ENCODE results near the gene NR6A1.
"Not testable (repeated sequence)": the region's sequence is repeated elsewhere in the genome, so short reads cannot be mapped to it uniquely, and the experiment has no call there.

The NR6A1 gene

GRCh38 chr9:124759327-124759726, 11.8 kb downstream of the NR6A1 start:
- no peak for DNase-seq (ENCODE audit: low read depth)

GRCh38 chr9:124758691-124759090, 12.4 kb downstream of the NR6A1 start:
- DNase-seq (ENCODE audit: low read depth) = no peak

GRCh38 chr9:124758061-124758460, 13.1 kb downstream of the NR6A1 start:
- no peak for DNase-seq (ENCODE audit: low read depth)

DNA sequence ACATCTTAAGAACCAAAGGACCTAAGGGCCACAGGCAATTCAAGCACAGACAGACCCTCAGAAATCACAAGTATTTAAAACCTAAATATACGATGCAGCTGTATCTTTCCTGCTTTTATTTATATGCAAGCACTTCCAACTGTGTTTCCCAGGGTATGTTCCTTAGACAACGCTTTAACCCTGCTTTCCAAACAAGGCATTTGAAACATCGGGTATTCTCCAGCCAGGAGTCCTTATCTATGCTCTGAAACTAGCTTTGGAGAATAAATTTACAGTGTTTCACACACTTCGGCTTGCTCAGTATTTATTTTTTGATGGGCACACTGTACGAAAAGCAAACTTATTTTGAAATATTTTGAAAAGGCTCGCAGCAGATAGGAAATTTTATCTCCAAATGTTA, 13.5 kb downstream of the NR6A1 start:
- DNase-seq (ENCODE audit: low read depth) = no peak

DNA sequence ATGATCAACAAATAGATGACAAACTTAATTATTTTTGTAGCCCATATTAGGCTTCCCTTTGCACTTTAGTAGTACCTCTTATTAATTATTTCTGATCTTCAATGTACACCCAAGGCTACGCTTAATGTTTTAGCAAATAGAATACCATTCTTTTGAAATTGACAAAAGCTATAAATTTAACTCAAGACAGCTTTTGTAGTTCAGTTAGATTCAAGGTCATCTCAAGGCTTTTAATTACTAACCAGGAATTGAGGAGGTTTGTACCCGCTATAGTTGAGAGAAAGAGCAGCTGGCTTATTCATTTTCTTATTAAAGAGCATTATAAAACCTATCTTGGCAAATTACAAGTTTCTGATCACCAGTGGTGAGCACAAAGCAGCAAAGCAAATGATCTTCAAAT, 15.1 kb downstream of the NR6A1 start:
- no peak for DNase-seq (ENCODE audit: low read depth)

- no peak for DNase-seq (ENCODE audit: low read depth)
These were observed 16.1 kb downstream of the NR6A1 start for GRCh38 chr9:124755061-124755460.

GRCh38 chr9:124754289-124754688, 16.8 kb downstream of the NR6A1 start:
- no peak for DNase-seq (ENCODE audit: low read depth)

DNA sequence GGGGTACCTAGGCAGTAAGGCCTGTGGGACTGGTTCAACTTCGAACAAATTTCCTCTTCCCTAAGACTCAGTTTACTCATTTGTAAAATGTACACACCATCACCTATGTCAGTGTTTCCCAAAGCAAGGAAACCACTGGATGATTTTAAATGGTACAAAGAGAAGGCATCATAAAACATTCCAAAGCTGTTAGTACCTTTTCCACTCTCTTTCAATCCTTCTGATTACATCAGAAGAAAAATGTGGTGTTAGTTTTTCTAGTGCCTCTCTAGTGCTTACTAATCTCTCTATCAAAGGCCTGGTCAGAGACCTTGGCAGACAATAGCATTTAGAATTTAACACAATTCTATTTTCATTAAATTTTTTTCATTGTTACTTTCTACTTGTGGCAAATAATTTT, 18.1 kb downstream of the NR6A1 start:
- no peak for DNase-seq (ENCODE audit: low read depth)

- DNase-seq (ENCODE audit: low read depth) = no peak
These were observed 21.3 kb downstream of the NR6A1 start for GRCh38 chr9:124749781-124750180.

DNA sequence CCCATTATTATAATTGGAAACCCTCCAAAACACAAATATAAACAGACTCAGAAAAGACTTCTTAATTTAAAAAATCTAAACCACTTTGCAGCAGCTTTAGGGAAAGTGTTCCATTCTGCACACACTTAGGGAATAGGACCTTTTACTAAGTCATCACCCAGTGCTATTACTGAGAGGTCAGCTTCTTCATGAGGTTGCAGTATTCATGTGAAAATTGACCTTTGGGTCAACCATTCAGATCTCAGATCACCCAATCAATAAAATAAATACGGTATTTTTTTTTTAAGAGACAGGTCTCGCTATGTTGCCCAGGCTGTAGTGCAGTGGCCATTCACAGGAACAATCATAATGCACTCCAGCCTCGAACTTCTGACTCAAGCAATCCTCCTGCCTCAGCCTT, 21.8 kb downstream of the NR6A1 start:
- no peak for DNase-seq (ENCODE audit: low read depth)

GRCh38 chr9:124747065-124747464, 24.0 kb downstream of the NR6A1 start:
- no peak for DNase-seq (ENCODE audit: low read depth)

GRCh38 chr9:124743686-124744348, 27.3 kb downstream of the NR6A1 start:
- no peak for DNase-seq (ENCODE audit: low read depth)

- no peak for DNase-seq (ENCODE audit: low read depth)
These were observed 28.2 kb downstream of the NR6A1 start for GRCh38 chr9:124742940-124743339.

- DNase-seq (ENCODE audit: low read depth) = no peak
These were observed 29.4 kb downstream of the NR6A1 start for GRCh38 chr9:124741662-124742061.

DNA sequence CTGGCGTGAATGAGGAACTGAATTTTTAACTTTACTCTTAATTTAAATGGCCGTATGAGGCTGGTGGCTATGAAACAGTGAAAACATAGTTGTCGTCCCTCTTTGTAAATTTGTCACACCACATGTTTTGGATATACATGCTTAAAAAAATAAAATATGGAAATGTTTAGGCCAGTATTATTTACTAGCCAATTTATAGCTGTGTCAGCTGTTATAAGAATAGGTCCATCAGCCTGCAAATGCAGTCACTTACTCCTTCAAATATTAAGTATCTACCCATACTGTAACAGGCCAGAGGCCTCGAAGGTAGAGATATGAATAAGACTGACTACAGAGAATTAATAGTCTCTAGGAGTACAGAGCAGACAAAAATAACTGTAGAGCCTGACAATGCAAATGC, 30.0 kb downstream of the NR6A1 start:
- no peak for DNase-seq (ENCODE audit: low read depth)

- no peak for DNase-seq (ENCODE audit: low read depth)
These were observed 31.8 kb downstream of the NR6A1 start for GRCh38 chr9:124739360-124739759.

DNA sequence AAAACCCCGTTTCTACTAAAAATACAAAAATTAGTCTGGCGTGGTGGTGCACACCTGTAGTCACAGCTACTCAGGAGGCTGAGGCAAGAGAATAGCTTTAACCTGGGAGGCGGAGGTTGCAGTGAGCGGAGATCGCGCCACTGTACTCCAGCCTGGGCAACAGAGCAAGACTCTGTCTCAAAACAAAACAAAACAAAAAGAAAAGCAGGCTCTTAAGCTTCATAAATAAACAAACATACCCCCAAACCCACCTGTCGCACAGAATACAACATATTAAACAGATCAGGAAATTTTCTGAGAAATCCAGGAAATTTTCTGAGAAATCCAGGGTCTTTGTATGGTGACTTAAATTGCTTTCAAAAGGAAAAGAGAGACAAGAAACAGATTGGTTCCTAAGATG, 33.0 kb downstream of the NR6A1 start:
- not testable (repeated sequence) for DNase-seq (ENCODE audit: low read depth)

DNA sequence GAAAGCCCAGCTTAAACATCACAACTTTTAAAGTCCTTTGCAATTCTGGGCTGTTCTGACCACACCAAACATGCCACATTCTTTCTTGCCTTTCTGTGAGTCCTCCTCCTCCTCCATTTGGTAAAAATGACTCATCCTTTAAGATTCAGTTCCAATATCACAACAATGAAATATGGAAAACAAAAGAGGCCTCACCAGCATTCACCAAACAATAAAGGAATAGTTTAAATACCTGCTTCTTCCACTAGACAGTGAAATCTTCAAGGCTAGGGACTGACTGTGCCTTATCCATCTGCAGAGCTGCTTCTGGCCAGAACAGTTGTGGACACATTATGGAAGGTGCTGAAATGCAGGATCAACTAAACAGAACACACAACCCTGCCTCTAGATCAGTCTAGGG, 36.0 kb downstream of the NR6A1 start:
- DNase-seq (ENCODE audit: low read depth) = no peak

DNA sequence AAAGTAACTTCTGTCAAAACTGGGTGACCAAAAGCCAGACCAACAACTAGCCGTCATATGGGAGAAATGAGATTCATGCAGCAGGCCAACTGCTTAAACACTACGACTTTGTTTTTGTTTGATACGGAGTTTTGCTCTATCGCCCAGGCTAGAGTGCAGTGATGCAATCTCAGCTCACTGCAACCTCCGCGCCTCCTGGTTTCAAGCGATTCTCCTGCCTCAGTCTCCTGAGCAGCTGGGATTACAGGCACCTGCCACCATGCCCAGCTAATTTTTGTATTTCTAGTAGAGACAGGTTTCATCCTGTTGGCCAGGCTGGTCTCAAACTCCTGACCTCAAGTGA, 36.4 kb downstream of the NR6A1 start:
- not testable (repeated sequence) for DNase-seq (ENCODE audit: low read depth)

GRCh38 chr9:124733964-124734740, 37.0 kb downstream of the NR6A1 start:
- DNase-seq (ENCODE audit: low read depth) = no peak

- no peak for DNase-seq (ENCODE audit: low read depth)
These were observed 40.3 kb downstream of the NR6A1 start for GRCh38 chr9:124730772-124731171.

DNA sequence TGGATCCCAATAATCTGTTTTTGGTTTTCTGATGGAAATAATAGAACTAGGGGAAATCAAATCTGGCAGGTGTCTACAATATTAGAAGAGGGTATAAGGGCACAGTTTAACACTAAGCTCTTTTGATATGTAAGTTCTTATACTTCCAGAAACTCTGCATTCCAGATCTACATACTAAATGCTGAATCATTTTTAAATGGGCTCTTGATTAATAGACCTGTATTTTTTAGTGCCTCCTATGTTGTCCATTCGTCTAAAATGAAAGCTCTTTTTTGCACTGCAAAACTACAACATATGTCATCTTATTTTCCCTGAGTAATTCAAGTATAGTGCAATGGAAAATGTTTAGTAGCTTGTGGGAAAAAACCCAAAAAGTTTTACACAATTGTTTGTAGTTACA, 44.2 kb downstream of the NR6A1 start:
- DNase-seq (ENCODE audit: low read depth) = no peak

- no peak for DNase-seq (ENCODE audit: low read depth)
These were observed 46.1 kb downstream of the NR6A1 start for GRCh38 chr9:124725068-124725452.
